DMS 273 treated with DMSO at 0.1 percent for 48 hours (cell line): ENCODE data around the gene RBM19.

Experiments used
- DNase-seq: peaks from one replicate; lab custom pipeline; 2025; lab: John Stamatoyannopoulos, UW

RBM19 gene

GRCh38 chr12:113776536-113776935, 189.6 kb downstream of the RBM19 start:
- no peak for DNase-seq

- DNase-seq, result no peak
Observed at GRCh38 chr12:113774526-113774925, 191.6 kb downstream of the RBM19 start.

- DNase-seq, result no peak
Observed at GRCh38 chr12:113772505-113773030, 193.6 kb downstream of the RBM19 start.

GRCh38 chr12:113770389-113770865, 195.7 kb downstream of the RBM19 start:
- DNase-seq, result no peak

- no peak for DNase-seq
Observed at GRCh38 chr12:113769305-113769704, 196.8 kb downstream of the RBM19 start.

GRCh38 chr12:113768850-113769249, 197.3 kb downstream of the RBM19 start:
- DNase-seq, result no peak

GRCh38 chr12:113766879-113767878, 198.9 kb downstream of the RBM19 start:
- DNase-seq, result no peak
